GM12892 (cell line): ENCODE data around the gene CSK.

Experiments
- POLR2A ChIP-seq: IDR thresholded peaks from 2 replicates; pipeline ENCODE4 v1.6.1; 2011; ENCODE audit warnings: low read depth, low read length, control low read depth
- POLR2AphosphoS5 ChIP-seq: IDR thresholded peaks from 2 replicates; pipeline ENCODE4 v1.6.1; 2011; ENCODE audit warnings: low read depth, low read length, control low read depth

DNA sequence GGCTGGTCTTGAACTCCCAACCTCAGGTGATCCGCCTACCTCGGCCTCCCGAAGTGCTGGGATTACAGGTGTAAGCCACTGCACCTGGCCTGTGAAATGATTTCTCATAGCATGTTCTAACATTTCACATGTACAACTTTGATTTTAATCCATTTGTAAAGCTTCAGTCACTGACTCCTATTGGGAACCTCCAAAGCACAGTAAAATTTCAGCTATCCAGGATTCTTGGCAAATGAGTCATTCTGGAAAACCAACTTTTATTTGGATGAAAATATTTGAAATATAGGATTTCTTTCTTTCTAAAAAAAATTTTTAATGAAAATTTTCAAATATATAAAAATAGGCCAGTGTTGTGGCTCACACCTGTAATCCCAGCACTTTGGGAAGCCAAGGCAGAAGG, 28.1 kb downstream of the CSK start:
- no peak for TF ChIP-seq POLR2A
- TF ChIP-seq POLR2AphosphoS5 = no peak
